Measurements from ENCODE around the gene DOK4.

DNA sequence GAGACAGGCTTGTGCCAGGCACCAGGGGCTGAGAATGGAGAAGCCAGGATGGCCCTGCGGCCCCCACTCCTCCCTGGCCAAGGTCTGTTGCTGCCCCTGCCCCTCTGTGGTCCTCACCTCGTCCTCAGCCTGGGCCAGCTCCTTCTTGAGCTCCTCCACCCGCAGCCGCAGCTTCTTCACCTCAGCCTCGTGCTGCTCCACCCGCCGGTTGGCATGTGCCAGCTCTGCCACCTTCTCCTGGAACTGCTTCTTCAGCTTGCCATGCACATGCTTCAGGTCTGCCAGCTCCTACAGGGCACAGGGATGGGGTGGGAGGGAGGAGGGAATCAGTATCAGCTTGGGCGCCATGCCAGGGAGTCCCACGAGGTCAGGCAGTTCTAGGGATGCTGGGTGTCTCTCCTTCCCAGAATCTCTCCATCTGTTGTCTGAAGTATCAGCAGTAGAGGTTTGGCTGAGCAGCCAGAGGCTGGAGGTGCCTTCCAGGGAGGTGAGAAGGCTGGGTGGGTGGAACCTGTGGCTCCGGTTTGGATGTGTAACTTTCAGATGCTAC lies 30.0 kb upstream of the DOK4 start:
- TF ChIP-seq, protein P1, sequence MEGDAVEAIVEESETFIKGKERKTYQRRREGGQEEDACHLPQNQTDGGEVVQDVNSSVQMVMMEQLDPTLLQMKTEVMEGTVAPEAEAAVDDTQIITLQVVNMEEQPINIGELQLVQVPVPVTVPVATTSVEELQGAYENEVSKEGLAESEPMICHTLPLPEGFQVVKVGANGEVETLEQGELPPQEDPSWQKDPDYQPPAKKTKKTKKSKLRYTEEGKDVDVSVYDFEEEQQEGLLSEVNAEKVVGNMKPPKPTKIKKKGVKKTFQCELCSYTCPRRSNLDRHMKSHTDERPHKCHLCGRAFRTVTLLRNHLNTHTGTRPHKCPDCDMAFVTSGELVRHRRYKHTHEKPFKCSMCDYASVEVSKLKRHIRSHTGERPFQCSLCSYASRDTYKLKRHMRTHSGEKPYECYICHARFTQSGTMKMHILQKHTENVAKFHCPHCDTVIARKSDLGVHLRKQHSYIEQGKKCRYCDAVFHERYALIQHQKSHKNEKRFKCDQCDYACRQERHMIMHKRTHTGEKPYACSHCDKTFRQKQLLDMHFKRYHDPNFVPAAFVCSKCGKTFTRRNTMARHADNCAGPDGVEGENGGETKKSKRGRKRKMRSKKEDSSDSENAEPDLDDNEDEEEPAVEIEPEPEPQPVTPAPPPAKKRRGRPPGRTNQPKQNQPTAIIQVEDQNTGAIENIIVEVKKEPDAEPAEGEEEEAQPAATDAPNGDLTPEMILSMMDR (IDR thresholded peaks at IDR 0.05): no peak
- TF ChIP-seq POLR2A (IDR thresholded peaks at IDR 0.05): no peak

Data from testis (tissue), 2 donors.